ENCODE results near the gene CACNB3. TPM values are rescaled to one million over a fixed set of nuclear protein-coding genes. Genes with fewer than 3 reads are reported as not detected.

Gene CACNB3
- total and polyA plus RNA-seq, 2 donors (not counting 1 experiment from before 2014, with no cell fraction given) = 28.4 to 46.2 TPM

GRCh38 chr12:48827026-48827425 is 8.7 kb downstream of the CACNB3 start:
- H3K9me3 ChIP-seq (ENCODE audit: control insufficient read depth, insufficient read depth, low read depth, low read length) = no peaks in the 10 kb centered on the region
- H3K4me3 ChIP-seq (replicated peaks in 1 of 4; ENCODE audit: control extremely low read depth in 1 of 4, insufficient read depth in 1 of 4, low read depth in 3 of 4, low read length in 4 of 4) = no peak overlapping the region
- no peak for DNase-seq (ENCODE audit: low read depth in 2 of 2)
- no peak overlapping the region for H2AFZ ChIP-seq (ENCODE audit: low read length)
- no peak overlapping the region for H3K4me2 ChIP-seq (ENCODE audit: extremely low read depth, insufficient read depth, low read length)
- no peaks in the 10 kb centered on the region for H3K27me3 ChIP-seq (ENCODE audit: control insufficient read depth, insufficient read depth, low read length)
- H3K36me3 ChIP-seq (ENCODE audit: control insufficient read depth, insufficient read depth, low read length) = peaks cover 21% of the 10 kb centered on the region
- TF ChIP-seq CTCF (conservative IDR thresholded peaks at IDR 0.05 in 1 of 2, IDR thresholded peaks at IDR 0.05 in 1 of 2; ENCODE audit: low read depth in 1 of 2, low read length in 2 of 2) (no peak), EZH2 (IDR thresholded peaks at IDR 0.05; ENCODE audit: low read length, missing control alignments) (no peak)
- no peaks in the 10 kb centered on the region for H4K20me1 ChIP-seq (ENCODE audit: control insufficient read depth, extremely low read depth, insufficient read depth, low read length)
- H3K79me2 ChIP-seq (ENCODE audit: control insufficient read depth, insufficient read depth, low read length) = no peaks in the 10 kb centered on the region
- H3K4me1 ChIP-seq (ENCODE audit: control insufficient read depth, extremely low read depth, insufficient read depth, low read length) = no peaks in the 10 kb centered on the region
- no peak overlapping the region for H3K9ac ChIP-seq (ENCODE audit: insufficient read depth, low read length)
- no peak overlapping the region for H3K27ac ChIP-seq (ENCODE audit: insufficient read depth, low read length)

DNA sequence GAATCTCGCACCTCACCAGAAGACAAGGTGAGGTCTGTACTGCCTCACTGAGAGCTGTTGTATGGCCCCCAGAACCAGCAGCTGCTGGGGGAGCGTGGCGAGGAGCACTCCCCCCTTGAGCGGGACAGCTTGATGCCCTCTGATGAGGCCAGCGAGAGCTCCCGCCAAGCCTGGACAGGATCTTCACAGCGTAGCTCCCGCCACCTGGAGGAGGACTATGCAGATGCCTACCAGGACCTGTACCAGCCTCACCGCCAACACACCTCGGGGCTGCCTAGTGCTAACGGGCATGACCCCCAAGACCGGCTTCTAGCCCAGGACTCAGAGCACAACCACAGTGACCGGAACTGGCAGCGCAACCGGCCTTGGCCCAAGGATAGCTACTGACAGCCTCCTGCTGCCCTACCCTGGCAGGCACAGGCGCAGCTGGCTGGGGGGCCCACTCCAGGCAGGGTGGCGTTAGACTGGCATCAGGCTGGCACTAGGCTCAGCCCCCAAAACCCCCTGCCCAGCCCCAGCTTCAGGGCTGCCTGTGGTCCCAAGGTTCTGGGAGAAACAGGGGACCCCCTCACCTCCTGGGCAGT is 9.3 kb downstream of the CACNB3 start:
- Histone ChIP-seq H3K36me3 (ENCODE audit: control insufficient read depth, insufficient read depth, low read length) (peaks cover 21% of the 10 kb centered on the region), H3K27ac (ENCODE audit: insufficient read depth, low read length) (no peak overlapping the region), H3K9ac (ENCODE audit: insufficient read depth, low read length) (no peak overlapping the region), H3K4me2 (ENCODE audit: extremely low read depth, insufficient read depth, low read length) (no peak overlapping the region), H2AFZ (ENCODE audit: low read length) (no peak overlapping the region), H3K79me2 (ENCODE audit: control insufficient read depth, insufficient read depth, low read length) (no peaks in the 10 kb centered on the region), H4K20me1 (ENCODE audit: control insufficient read depth, extremely low read depth, insufficient read depth, low read length) (no peaks in the 10 kb centered on the region), H3K9me3 (ENCODE audit: control insufficient read depth, insufficient read depth, low read depth, low read length) (no peaks in the 10 kb centered on the region), H3K27me3 (ENCODE audit: control insufficient read depth, insufficient read depth, low read length) (no peaks in the 10 kb centered on the region), H3K4me3 (replicated peaks in 1 of 4; ENCODE audit: control extremely low read depth in 1 of 4, insufficient read depth in 1 of 4, low read depth in 3 of 4, low read length in 4 of 4) (no peak overlapping the region), H3K4me1 (ENCODE audit: control insufficient read depth, extremely low read depth, insufficient read depth, low read length) (no peaks in the 10 kb centered on the region)
- TF ChIP-seq EZH2 (IDR thresholded peaks at IDR 0.05; ENCODE audit: low read length, missing control alignments) (no peak), CTCF (conservative IDR thresholded peaks at IDR 0.05 in 1 of 2, IDR thresholded peaks at IDR 0.05 in 1 of 2; ENCODE audit: low read depth in 1 of 2, low read length in 2 of 2) (no peak)
- no peak for DNase-seq (ENCODE audit: low read depth in 2 of 2)

GRCh38 chr12:48828293-48828692 is 10.0 kb downstream of the CACNB3 start:
- H2AFZ ChIP-seq (ENCODE audit: low read length) = no peak overlapping the region
- no peak overlapping the region for H3K4me3 ChIP-seq (replicated peaks in 1 of 4; ENCODE audit: control extremely low read depth in 1 of 4, insufficient read depth in 1 of 4, low read depth in 3 of 4, low read length in 4 of 4)
- no peaks in the 10 kb centered on the region for H3K79me2 ChIP-seq (ENCODE audit: control insufficient read depth, insufficient read depth, low read length)
- no peak for DNase-seq (ENCODE audit: low read depth in 2 of 2)
- no peak for TF ChIP-seq CTCF (conservative IDR thresholded peaks at IDR 0.05 in 1 of 2, IDR thresholded peaks at IDR 0.05 in 1 of 2; ENCODE audit: low read depth in 1 of 2, low read length in 2 of 2)
- no peak for TF ChIP-seq EZH2 (IDR thresholded peaks at IDR 0.05; ENCODE audit: low read length, missing control alignments)
- H3K9ac ChIP-seq (ENCODE audit: insufficient read depth, low read length) = no peak overlapping the region
- no peak overlapping the region for H3K4me2 ChIP-seq (ENCODE audit: extremely low read depth, insufficient read depth, low read length)
- H4K20me1 ChIP-seq (ENCODE audit: control insufficient read depth, extremely low read depth, insufficient read depth, low read length) = no peaks in the 10 kb centered on the region
- H3K36me3 ChIP-seq (ENCODE audit: control insufficient read depth, insufficient read depth, low read length) = peaks cover 21% of the 10 kb centered on the region
- no peaks in the 10 kb centered on the region for H3K9me3 ChIP-seq (ENCODE audit: control insufficient read depth, insufficient read depth, low read depth, low read length)
- no peaks in the 10 kb centered on the region for H3K4me1 ChIP-seq (ENCODE audit: control insufficient read depth, extremely low read depth, insufficient read depth, low read length)
- H3K27me3 ChIP-seq (ENCODE audit: control insufficient read depth, insufficient read depth, low read length) = no peaks in the 10 kb centered on the region
- H3K27ac ChIP-seq (ENCODE audit: insufficient read depth, low read length) = no peak overlapping the region

Measured in fibroblast of lung (primary cell).